ENCODE measurements around the gene COG7.
"Not testable (repeated sequence)": the region's sequence is repeated elsewhere in the genome, so short reads cannot be mapped to it uniquely, and the experiment has no call there.

The COG7 gene

DNA sequence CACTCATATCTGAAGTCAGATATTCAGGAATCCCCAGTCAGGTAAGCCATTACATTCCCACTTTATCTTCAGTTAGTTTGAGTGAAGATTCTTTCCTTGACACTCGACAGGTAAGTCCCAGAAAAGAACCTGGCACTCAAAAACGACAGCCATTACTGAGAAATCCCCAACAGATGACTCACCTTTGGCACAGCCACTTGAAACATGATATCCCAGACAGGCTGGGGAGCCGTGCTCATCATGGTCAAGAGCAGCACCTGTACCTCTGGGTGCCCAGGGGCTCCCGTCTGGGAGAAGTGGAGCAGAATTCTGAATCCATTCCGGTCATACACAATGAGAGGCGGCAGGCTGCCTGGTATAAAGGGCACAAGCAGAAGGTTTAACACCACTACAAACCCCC is 16.8 kb upstream of the COG7 start:
- DNase-seq (ENCODE audit: low read depth), result no peak

- DNase-seq (ENCODE audit: low read depth), result no peak
Observed at GRCh38 chr16:23466162-23466885, 13.3 kb upstream of the COG7 start.

GRCh38 chr16:23465179-23465578 is 12.2 kb upstream of the COG7 start:
- DNase-seq (ENCODE audit: low read depth), result no peak

GRCh38 chr16:23464196-23464595 is 11.2 kb upstream of the COG7 start:
- DNase-seq (ENCODE audit: low read depth), result no peak

GRCh38 chr16:23462994-23463393 is 10.0 kb upstream of the COG7 start:
- not testable (repeated sequence) for DNase-seq (ENCODE audit: low read depth)

DNA sequence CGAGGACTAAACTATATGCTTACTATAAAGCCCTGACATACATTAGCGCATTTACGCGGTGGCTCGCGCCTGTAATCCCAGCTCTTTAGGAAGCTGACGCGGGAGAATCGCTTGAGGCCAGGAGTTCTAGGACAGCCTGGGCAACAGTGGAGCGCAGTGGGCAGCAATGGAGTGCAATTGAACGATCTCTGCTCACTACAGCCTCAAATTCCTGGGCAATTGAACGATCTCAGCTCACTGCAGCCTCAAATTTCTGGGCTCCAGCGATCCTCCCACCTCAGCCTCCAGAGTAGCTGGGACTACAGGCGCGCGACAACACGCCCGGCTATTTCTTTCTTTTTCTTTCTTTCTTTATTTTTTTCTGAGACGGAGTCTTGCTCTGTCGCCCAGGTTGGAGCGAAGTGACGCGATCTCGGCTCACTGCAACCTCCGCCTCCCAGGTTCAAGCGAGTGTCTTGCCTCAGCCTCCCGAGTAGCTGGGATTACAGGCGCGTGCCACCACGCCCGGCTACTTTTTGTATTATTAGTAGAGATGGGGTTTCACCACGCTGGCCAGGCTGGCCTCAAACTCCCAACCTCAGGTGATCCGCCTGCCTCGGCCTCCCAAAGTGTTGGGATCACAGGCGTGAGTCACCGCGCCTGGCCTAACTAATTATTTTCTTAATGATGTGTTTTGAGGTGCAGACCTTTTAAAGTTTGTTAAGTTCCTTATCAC is 506 bp upstream of the COG7 start:
- no peak for DNase-seq (ENCODE audit: low read depth)

DNA sequence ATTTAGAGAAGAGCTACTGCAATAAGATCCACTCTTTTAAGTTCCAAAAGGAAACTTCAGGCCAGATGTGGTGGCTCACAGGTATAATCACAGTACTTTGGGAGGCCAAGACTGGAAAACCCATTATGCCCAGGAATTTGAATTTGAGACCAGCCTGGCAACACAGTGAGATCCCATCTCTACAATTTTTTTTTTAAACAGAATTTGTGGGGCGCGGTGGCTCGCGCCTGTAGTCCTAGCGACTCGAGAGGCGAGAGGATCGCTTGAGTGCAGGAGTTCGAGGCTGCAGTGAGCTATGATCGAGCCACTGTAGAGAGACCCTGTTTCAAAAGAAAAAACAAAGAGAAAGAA is 793 bp downstream of the COG7 start:
- DNase-seq (ENCODE audit: low read depth), result no peak

DNA sequence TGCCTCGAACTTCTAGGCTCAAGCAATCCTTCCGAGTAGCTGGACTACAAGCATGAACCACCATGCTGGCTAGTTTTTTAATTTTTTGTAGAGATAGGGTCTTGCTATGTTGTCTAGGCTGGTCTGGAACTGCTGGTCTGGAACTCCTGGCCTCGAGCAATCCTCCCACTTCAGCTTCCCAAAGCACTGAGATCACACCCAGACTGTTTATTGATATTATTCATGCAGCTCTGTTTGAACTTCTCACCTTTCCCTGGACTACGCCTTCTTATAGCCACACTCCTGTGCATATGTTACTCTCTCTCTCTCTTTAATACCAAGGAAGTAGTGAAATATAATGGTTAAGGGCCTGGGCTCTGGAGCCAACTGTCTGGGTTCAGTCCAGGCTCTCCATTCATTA is 4.6 kb downstream of the COG7 start:
- DNase-seq (ENCODE audit: low read depth), result no peak

DNA sequence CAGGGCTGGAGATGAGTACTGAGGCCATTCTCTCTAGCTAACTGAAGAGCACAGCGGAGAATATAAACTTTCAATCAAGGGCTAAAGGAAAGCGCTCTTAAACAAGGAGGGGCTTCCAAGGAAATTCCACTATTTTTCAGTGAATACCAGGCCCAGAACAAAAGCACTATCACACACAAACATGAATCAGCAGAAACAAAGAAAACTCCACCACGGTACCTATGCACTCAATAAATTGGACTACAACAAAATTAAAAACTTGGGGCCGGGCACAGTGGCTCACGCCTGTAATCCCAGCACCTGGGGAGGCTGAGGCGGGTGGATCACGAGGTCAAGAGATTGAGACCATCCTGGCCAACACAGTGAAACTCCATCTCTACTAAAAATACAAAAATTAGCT is 15.4 kb downstream of the COG7 start:
- not testable (repeated sequence) for DNase-seq (ENCODE audit: low read depth)

DNA sequence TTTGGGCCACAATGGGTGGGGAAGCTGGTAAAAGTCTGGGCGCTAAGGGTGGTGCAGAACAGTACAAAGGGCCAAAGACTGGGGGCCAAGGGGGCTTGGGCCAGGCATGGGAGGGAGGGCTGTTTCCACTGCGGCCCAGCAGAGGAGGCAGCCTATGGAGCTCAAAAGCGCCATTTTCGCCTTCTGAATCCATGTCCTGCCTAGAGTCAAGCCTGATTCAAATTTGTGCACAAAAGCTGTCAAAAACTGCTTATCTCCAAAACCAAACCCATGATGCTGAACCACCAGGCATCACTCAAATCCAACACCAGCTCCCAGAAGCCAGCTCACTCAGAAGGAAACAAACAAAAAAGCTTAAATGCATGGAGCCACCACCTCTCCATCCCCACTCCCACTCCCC is 16.0 kb downstream of the COG7 start:
- DNase-seq (ENCODE audit: low read depth), result no peak

DNA sequence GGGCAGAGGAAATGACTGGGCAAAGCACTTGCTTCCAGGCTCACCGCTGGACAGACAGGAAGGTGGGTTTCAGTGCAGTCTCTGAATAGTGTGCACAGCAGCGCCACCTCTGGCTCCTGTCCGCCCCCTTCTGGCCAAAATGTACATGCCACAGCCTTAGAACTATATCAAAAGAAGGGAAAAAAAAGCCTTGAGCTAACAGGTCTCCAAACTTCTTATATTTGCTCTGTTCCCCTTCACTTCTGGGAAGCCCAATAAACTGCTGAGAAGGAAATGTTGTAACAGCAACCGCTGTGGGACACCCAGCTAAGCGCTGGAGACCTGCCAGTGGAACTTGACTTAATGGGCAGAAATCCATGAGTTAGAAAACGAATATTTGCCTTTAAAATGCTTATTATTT is 17.5 kb downstream of the COG7 start:
- peak; percentile 26 for DNase-seq (ENCODE audit: low read depth)

DNA sequence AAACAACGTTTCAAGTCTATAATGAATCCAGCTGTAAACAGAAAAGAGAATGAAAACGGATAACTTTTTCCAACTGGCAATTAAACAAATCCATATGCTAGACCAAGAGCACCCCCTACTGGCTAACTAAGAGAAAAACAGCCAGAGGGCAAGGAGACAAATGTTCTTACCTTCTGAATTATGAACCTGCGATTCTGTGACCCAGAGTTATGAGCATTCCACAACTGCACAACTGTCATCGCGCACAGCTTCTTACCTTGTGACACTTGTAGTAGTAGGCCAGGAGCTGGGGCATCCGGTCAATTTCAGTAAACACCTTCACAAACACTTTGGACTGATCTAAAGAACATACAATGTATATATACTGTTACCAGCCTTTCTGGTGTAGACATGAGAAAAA is 18.6 kb downstream of the COG7 start:
- no peak for DNase-seq (ENCODE audit: low read depth)

DNA sequence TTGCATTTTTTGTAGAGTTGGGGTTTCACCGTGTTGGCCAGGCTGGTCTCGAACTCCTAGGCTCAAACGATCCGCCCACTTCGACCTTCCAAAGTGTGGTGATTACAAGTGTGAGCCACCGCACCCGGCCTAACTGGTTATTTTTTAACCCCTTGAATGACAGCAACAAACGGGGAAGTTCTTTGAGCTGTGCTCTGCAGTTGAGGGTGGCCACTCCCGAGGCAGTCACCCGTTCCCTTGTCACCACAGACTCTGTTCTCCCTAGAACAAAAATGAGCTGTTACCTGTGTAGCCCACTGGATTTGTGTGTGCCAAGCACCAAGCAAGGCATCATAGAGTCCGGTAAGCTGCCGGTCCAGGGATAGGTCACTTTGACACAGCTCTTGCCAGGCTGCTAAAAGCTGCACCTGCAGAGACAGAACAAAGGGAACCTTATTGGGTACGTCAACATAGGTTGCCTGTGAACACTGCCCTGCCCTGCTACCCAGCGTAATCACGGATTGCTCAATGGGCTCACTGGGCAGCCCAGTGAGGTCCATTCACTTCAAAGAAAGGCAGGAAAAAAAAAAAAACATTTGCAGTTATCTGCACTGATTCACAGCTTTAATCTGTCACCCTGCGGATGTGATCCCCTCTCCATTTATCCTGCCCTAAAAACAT is 19.6 kb downstream of the COG7 start:
- no peak for DNase-seq (ENCODE audit: low read depth)

DNA sequence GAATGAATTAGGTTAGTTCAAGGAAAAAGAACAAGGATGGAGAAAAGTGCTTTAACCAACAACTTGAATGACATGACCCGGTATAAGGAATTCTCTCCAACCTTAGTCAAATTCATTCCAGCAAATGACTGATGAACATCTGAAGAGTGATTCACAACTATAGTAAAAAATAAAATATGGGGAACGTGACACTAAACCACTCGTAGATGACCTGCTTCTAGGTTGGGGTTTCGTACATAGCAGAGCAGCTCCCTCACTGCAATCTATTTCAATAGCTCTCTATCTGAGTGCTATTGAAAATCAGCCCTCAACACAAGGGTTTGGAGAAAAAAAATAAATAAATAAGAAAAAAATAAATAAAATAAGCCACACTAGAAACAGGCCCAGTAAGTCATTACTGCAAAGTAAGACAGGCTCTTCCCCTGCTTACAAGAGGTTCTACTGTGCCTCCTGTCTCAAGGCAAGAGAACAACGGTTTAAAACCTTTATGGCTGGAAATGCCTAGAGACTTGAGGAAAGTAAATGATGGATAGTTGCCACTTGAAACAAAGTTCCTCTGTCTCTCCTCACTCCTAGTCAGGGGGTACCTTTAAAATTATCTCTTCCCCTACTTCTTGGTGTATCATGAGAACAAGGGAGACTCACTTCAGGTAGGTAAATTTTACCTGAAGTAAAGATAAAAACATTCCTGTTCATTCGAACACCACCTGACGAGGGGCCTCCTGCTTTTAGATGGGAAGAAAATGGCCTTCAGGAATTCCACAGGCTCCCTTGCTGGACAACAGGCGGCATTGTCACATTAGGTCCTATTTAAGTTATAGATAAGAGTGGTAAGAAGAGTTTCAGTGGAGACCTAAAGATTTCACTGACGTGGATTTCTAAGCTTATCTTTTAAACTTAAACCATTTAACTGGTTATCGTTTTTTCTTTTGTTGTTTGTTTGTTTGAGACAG is 20.5 kb downstream of the COG7 start:
- no peak for DNase-seq (ENCODE audit: low read depth)

DNA sequence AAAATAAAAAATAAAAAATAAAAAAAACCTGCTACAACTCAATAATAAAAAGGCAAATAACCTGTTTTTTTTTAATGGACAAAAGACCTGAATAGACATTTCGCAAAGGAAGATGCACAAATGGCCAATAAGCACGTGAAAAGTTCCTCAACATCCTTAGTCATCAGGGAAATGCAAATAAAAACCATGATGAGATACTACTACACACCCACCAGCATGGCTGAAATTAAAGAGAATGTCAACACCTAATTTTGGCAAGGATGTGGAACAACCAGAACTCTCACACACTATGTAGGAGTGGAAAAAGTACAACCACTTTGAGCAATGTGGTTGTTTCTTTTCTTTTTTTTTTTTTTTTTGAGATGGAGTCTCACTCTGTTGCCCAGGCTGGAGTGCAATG is 24.6 kb downstream of the COG7 start:
- DNase-seq (ENCODE audit: low read depth), result no peak

GRCh38 chr16:23424292-23424958 is 28.6 kb downstream of the COG7 start:
- DNase-seq (ENCODE audit: low read depth), result no peak

- no peak for DNase-seq (ENCODE audit: low read depth)
Observed at GRCh38 chr16:23423496-23424049, 29.4 kb downstream of the COG7 start.

DNA sequence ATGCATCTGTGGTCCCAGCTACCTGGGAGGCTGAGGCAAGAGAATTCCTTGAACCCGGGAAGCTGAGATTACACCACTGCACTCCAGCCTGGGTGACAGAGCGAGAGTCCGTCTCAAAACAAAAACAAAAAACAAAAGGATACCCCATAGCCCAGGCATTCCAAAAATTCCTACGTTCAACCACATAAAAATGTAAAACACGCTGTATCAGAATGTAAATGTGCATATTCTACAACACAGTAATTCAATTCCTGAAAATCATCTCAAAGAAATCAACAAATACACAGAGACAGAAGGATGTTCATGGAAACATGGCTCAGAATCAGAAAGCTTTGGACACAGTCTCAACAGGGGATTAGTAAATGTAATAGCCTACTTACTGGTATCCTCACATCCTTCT is 33.0 kb downstream of the COG7 start:
- no peak for DNase-seq (ENCODE audit: low read depth)

DNA sequence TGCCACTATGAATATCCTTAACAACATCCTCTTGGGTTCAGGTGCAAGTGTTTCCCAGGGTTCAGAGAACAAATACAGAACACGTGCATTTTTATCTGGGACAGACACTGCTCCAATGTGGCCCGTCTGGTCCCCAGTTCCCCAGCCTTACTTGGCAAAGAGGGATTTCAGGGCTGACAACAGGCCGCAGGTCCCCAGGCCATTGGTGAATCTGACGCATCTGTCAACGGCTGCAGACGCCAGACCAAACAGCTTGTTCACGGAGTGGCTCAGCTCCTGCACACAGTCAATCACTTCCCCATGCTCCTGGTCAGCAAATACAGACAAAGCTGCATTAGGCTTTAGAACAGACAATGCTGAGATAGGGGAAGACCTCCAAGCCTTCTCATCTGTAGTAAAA is 36.2 kb downstream of the COG7 start:
- no peak for DNase-seq (ENCODE audit: low read depth)

DNA sequence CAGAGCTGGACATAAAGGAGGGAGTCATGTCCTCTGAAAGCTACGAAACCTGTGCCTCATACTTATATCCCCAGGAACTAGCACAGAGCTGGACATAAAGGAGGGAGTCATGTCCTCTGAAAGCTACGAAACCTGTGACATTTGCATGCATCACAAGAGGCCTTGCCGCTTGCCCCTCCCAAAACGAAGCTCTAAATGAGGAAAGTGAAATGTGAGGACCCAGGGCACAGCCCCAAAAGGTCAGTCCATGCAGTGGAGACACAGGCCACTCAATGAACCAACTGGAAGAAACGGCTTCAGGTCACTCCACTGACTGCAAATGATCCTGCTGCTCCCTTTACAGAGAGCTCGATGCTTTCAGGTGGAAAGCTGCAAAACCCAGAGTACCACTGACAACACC is 38.3 kb downstream of the COG7 start:
- no peak for DNase-seq (ENCODE audit: low read depth)

DNA sequence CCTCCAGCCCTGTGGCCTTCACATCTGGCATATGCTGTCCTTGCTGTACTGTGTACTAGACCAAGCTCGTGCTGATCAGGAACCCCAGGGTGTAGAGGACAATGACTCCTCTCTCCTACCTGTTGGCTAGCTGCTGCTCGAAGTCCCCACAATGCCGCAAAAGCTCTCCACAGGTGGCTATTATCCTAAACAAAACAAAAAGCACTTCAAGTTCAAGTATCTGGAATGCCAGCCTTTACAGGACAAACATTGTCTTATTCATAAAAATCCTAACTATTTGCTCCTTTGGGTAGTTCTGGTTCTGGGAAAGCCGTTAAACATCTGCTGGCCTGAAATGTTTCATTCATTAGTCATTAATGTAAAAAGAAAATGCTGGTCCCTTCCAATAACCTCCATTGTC is 42.8 kb downstream of the COG7 start:
- DNase-seq (ENCODE audit: low read depth), result no peak

All from T-helper 22 cell (primary cell).